GM12878 (cell line): ENCODE results near the gene MRPL33. TPM values are rescaled to one million over a fixed set of nuclear protein-coding genes. Genes with fewer than 3 reads are reported as not detected.

Source experiments
- ATAC-seq: fragments of 200-7000 bp; cut with Tn5 transposase; 3 replicates; pipeline ENCODE4 v1.9.1; 2020; ENCODE audit warnings: mild to moderate bottlenecking, moderate library complexity
- Bru-seq: library from RNA; stranded (reverse); fragments of 400-500 nt; gene quantifications from one replicate; lab custom pipeline; 2021; lab: Mats Ljungman, UMichigan
- BruChase-seq, 2 experiments: library from RNA; stranded (reverse); fragments of 400-500 nt; gene quantifications; one replicate each; lab custom pipeline; 2021; lab: Mats Ljungman, UMichigan
- BruUV-seq: library from RNA; stranded (reverse); fragments of 400-500 nt; replicated peaks from 2 replicates; lab custom pipeline; 2021; lab: Mats Ljungman, UMichigan
- CTCF ChIA-PET: fragments of 300-600 bp; sonication (Branson Sonifier 250); formaldehyde crosslinking; extraction: SDS; loops from one replicate; lab custom pipeline; 2021; ENCODE audit warnings: inconsistent platforms; lab: Yijun Ruan, JAX
- POLR2A ChIA-PET: fragments of 350-600 bp; formaldehyde crosslinking; extraction: SDS; loops from one replicate; lab custom pipeline; 2021; ENCODE audit warnings: inconsistent platforms; lab: Charles Lee
- RAD21 ChIA-PET: fragments of 300-600 bp; sonication (Branson Sonifier 250); formaldehyde crosslinking; loops from one replicate; lab custom pipeline; 2023; ENCODE audit warnings: antibody characterized with exemption; ENCODE audit not compliant: unreplicated experiment; lab: Charles Lee
- SMC1A ChIA-PET: fragments of 300-600 bp; sonication (Branson Sonifier 250); formaldehyde crosslinking; loops from one replicate; lab custom pipeline; 2023; ENCODE audit not compliant: unreplicated experiment, uncharacterized antibody; lab: Charles Lee
- DNase-seq: peaks from one replicate; pipeline ENCODE4 v3.0.0-alpha.2; 2011; ENCODE audit warnings: low read depth, low spot score
- FAIRE-seq: peaks from 3 replicates; lab custom pipeline; 2011; peaks lifted over from hg19 to GRCh38; lab: Jason Lieb, UNC
- H2AFZ ChIP-seq: 2 replicates; pipeline ENCODE4 v1.6.0; 2011; ENCODE audit warnings: low read depth, low read length, control low read depth; ENCODE audit not compliant: control insufficient read depth
- H3K27ac ChIP-seq: 2 replicates; pipeline ENCODE4 v1.5.1; 2011; ENCODE audit warnings: control low read depth; ENCODE audit not compliant: control insufficient read depth, insufficient read depth
- H3K27me3 ChIP-seq, 2 experiments: replicated peaks in 1 of 2; 2 replicates each; pipeline versions ENCODE4 v1.6.0 to v1.6.1; 2011; ENCODE audit warnings: low read length in 1 of 2; ENCODE audit not compliant: control insufficient read depth in 2 of 2, insufficient read depth in 2 of 2
- H3K36me3 ChIP-seq, 2 experiments: 2 replicates each; pipeline ENCODE4 v1.5.1; 2011; ENCODE audit warnings: low read length in 1 of 2; ENCODE audit not compliant: control insufficient read depth in 2 of 2, insufficient read depth in 2 of 2
- H3K4me1 ChIP-seq: 2 replicates; pipeline ENCODE4 v1.6.1; 2011; ENCODE audit warnings: mild to moderate bottlenecking, low read length, moderate library complexity, mixed read lengths; ENCODE audit not compliant: control insufficient read depth, insufficient read depth
- H3K4me2 ChIP-seq: 2 replicates; pipeline ENCODE4 v1.6.0; 2011; ENCODE audit warnings: control low read depth; ENCODE audit not compliant: control insufficient read depth, insufficient read depth
- H3K4me3 ChIP-seq: fragments of 200-600 bp; sonication (generic); 2 replicates; pipeline ENCODE4 v1.5.1; 2016
- H3K79me2 ChIP-seq: 2 replicates; pipeline ENCODE4 v1.6.0; 2011; ENCODE audit warnings: low read length; ENCODE audit not compliant: control insufficient read depth, insufficient read depth
- H3K9ac ChIP-seq: 2 replicates; pipeline ENCODE4 v1.8.0; 2011; ENCODE audit warnings: low read length, control low read depth, mixed read lengths; ENCODE audit not compliant: control insufficient read depth, insufficient read depth
- H3K9me3 ChIP-seq: replicated peaks from 3 replicates; pipeline ENCODE4 v1.5.1; 2011; ENCODE audit warnings: mild to moderate bottlenecking, low read length; ENCODE audit not compliant: control insufficient read depth, insufficient read depth
- H4K20me1 ChIP-seq: 2 replicates; pipeline ENCODE4 v1.6.0; 2011; ENCODE audit not compliant: control insufficient read depth, insufficient read depth
- CBFB ChIP-seq: IDR thresholded peaks from 2 replicates; pipeline ENCODE4 v1.6.1; 2016; ENCODE audit warnings: antibody characterized with exemption, low read depth
- CREB1 ChIP-seq: IDR thresholded peaks from 2 replicates; pipeline ENCODE4 v1.6.1; 2012; ENCODE audit warnings: low read depth, mild to moderate bottlenecking, inconsistent platforms
- EGR1 ChIP-seq, 2 experiments: IDR thresholded peaks; 1 replicate in 1 of 2; 2 replicates in 1 of 2; pipeline ENCODE4 v1.6.1; 2011 to 2012; ENCODE audit warnings: low read depth in 2 of 2, low read length in 2 of 2, borderline replicate concordance in 1 of 2, mild to moderate bottlenecking in 1 of 2, moderate library complexity in 1 of 2
- HDAC6 ChIP-seq: fragments of 200-600 bp; sonication (generic); IDR thresholded peaks from one replicate; pipeline ENCODE4 v1.8.0; 2017; ENCODE audit warnings: antibody characterized with exemption; ENCODE audit not compliant: unreplicated experiment
- KLF5 ChIP-seq: fragments of 450-650 bp; IDR thresholded peaks from 2 replicates; pipeline ENCODE4 v1.6.1; 2014; ENCODE audit warnings: mild to moderate bottlenecking; ENCODE audit not compliant: partially characterized antibody
- NBN ChIP-seq: fragments of 450-650 bp; IDR thresholded peaks from 2 replicates; pipeline ENCODE4 v1.6.1; 2016
- NFXL1 ChIP-seq: fragments of 450-650 bp; IDR thresholded peaks from 2 replicates; pipeline ENCODE4 v1.6.1; 2017; ENCODE audit warnings: antibody characterized with exemption, mild to moderate bottlenecking, borderline replicate concordance
- RFX5 ChIP-seq: IDR thresholded peaks from 2 replicates; pipeline ENCODE4 v1.6.1; 2011; ENCODE audit warnings: low read depth, low read length, improper control_type of control experiment
- SIX5 ChIP-seq: IDR thresholded peaks from 2 replicates; pipeline ENCODE4 v1.6.1; 2011; ENCODE audit warnings: mild to moderate bottlenecking, low read depth, low read length, moderate library complexity; ENCODE audit not compliant: severe bottlenecking
- SMAD5 ChIP-seq: IDR thresholded peaks from 2 replicates; pipeline ENCODE4 v1.6.1; 2016; ENCODE audit warnings: antibody characterized with exemption, low read depth
- SREBF1 ChIP-seq: IDR thresholded peaks from 2 replicates; pipeline ENCODE4 v1.6.1; 2012; ENCODE audit warnings: mild to moderate bottlenecking, low read length
- TCF12 ChIP-seq: IDR thresholded peaks from 2 replicates; pipeline ENCODE4 v1.6.1; 2011; ENCODE audit warnings: low read depth, mild to moderate bottlenecking, low read length
- ZNF207 ChIP-seq: fragments of 450-650 bp; IDR thresholded peaks from 2 replicates; pipeline ENCODE4 v1.6.1; 2014; ENCODE audit warnings: antibody characterized with exemption, mild to moderate bottlenecking, borderline replicate concordance
- whole genome bisulfite sequencing: methylation state at CpG from one replicate; pipeline ENCODE4 v1.1.6; 2016; ENCODE audit warnings: low lambda C conversion rate; ENCODE audit not compliant: insufficient replicate concordance, insufficient coverage; ENCODE audit errors: missing lambda C conversion rate; 5-methylcytosine and 5-hydroxymethylcytosine counted together
- in situ Hi-C: fragments of 300-500 bp; cut with MboI; formaldehyde crosslinking; loops from 9 replicates; pipeline ENCODE4 v1.14.3; 2018; ENCODE audit warnings: mixed read lengths
- intact Hi-C: fragments of 100-400 bp; cut with micrococcal nuclease; formaldehyde crosslinking; loops from one replicate; pipeline ENCODE4 v1.14.2; 2022; ENCODE audit not compliant: unreplicated experiment
- long read RNA-seq, 2 experiments: library from polyadenylated mRNA; unstranded; transcript quantifications; one replicate each; pipeline ENCODE4 v2.0.0, GENCODE V29; 2019 to 2020
- polyA minus RNA-seq, 3 experiments: library from RNA; depleted of rRNA, polyadenylated mRNA; stranded (reverse); fragments of >200 nt; gene quantifications; 2 replicates each; pipeline ENCODE4 v1.2.3, GENCODE V29; 2011
- polyA plus RNA-seq, 11 experiments: library from polyadenylated mRNA; depleted of rRNA in 4 of 11; unstranded in 6 of 11; stranded (reverse) in 5 of 11; fragments of >200 nt; fragmentation: Nextera tagmentation in 4 of 11; fragmentation: Illumina TruSeq in 1 of 11; extraction: Ambion mirVana in 4 of 11; extraction: Trizol in 1 of 11; gene quantifications; 1 replicate in 1 of 11; 2 replicates in 10 of 11; pipeline versions ENCODE4 v1.2.1 to v1.2.3, GENCODE V29; 2011 to 2016; ENCODE audit warnings: inconsistent platforms in 2 of 11, missing spikeins in 2 of 11, low read depth in 1 of 11
- total RNA-seq, 4 experiments: library from RNA; depleted of rRNA in 3 of 4; stranded (reverse); fragments of >200 nt in 3 of 4; fragmentation: Illumina TruSeq in 1 of 4; extraction: Trizol in 1 of 4; gene quantifications; 2 replicates each; pipeline versions ENCODE4 v1.2.1 to v1.2.3, GENCODE V29; 2013 to 2021
- TF ChIP-seq, protein P1 (sequence below): fragments of 450-650 bp; IDR thresholded peaks from 2 replicates; pipeline ENCODE4 v1.6.1; 2016; ENCODE audit warnings: mild to moderate bottlenecking, moderate library complexity, borderline replicate concordance

Gene MRPL33
- total RNA-seq (2013; cell fraction: nucleolus; rRNA removed): 14.3 and 74.8 TPM in 2 replicates
- total RNA-seq (2014; rRNA removed) (73.9 and 86.5 TPM in 2 replicates), total RNA-seq (2014; rRNA removed; fragmentation: Illumina TruSeq; extraction: Trizol) (184 and 189 TPM in 2 replicates), total RNA-seq (2021) (45.5 and 50.1 TPM in 2 replicates), polyA plus RNA-seq (2011; rRNA removed) (83.1 and 135 TPM in 2 replicates), polyA plus RNA-seq (2014; fragmentation: Illumina TruSeq; extraction: Trizol) (135 and 166 TPM in 2 replicates), polyA plus RNA-seq (2014; fragmentation: Nextera tagmentation; extraction: Ambion mirVana) (100 to 1,000 TPM; 291 to 318 TPM), polyA plus RNA-seq (2014; rRNA removed) (83.9 and 125 TPM in 2 replicates), polyA plus RNA-seq (2016; fragmentation: Nextera tagmentation; extraction: Ambion mirVana) (100 to 1,000 TPM; 278 to 281 TPM), polyA minus RNA-seq (2011; rRNA and poly(A)+ RNA removed) (10.4 and 13.6 TPM in 2 replicates), Bru-seq, nascent RNA (percentile 90 among the genes with signal in this experiment), BruChase-seq, experiment 1, labeled RNA remaining after a 6-hour chase (percentile 77 among the genes with signal in this experiment), BruChase-seq, experiment 2, labeled RNA remaining after a 2-hour chase (percentile 80 among the genes with signal in this experiment)
- 65.0 TPM for polyA plus RNA-seq (2011; ENCODE audit: low read depth)
- polyA plus RNA-seq (2011; cell fraction: cytosol; rRNA removed): 20.0 and 31.8 TPM in 2 replicates
- 25.0 and 35.1 TPM in 2 replicates for polyA plus RNA-seq (2011; cell fraction: nucleus; rRNA removed)
- polyA plus RNA-seq (2012): 94.6 and 110 TPM in 2 replicates
- 9.0 and 9.6 TPM in 2 replicates for polyA minus RNA-seq (2011; cell fraction: cytosol; rRNA and poly(A)+ RNA removed)
- polyA minus RNA-seq (2011; cell fraction: nucleus; rRNA and poly(A)+ RNA removed): 11.2 and 23.5 TPM in 2 replicates
- long read RNA-seq, experiment 1, transcript MRPL33-201 (4 exons, 518 nt): major isoform, 9 of 27 reads
- long read RNA-seq, experiment 1, transcript MRPL33-202 (3 exons, 404 nt): minor isoform, 6 of 27 reads
- long read RNA-seq, experiment 1, partial matches to known transcripts: 1 of 27 reads
- long read RNA-seq, experiment 1, other reads (novel, unspliced or antisense): 11 of 27 reads
- long read RNA-seq, experiment 2, transcript MRPL33-202 (3 exons, 404 nt): minor isoform, 17 of 87 reads
- long read RNA-seq, experiment 2, transcript MRPL33-201 (4 exons, 518 nt): major isoform, 44 of 87 reads
- long read RNA-seq, experiment 2, partial matches to known transcripts: 2 of 87 reads
- long read RNA-seq, experiment 2, other reads (novel, unspliced or antisense): 21 of 87 reads

DNA sequence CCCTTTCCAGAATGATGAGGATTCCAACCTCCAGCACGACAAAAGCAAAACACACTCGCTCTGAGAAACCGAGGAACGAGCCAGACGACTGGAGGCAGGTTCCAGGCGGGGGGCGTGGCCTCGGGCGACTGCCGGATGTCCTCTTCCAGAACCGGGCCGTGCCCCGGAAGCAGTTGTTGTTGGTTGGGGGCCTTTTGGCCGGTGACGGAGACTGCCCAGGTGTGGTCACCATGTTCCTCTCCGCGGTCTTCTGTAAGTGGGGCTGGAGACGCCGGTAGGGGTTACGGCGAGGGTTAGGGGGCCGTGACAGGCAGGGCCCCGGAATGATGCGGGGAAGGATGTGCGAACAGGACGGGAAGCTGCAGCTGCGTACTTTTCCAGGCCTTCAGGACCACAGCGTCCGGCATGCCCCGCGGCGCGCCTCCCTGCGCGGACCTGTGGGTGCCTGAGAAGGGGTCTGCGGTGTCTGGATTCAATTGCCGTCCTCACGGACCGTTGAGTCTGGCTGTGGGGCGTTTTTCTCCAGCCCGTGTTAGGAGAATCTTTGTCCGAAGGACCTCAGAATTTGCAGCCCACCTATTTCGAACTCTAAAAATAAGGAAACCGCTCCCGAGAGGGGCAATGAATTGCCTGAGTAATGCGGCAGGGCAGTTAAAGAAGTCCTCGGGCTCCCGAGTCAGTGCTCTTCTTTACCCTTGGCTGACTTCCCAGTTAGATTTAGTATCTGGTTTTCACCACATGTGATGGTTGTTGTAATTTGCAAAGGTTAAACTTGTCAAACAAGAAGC lies at the start of gene MRPL33:
TSS of gene MRPL33 (plus strand) at position 172 of the 788 bp plus-strand sequence. CDS start at position 231, 59 bp downstream.
- DNase-seq (peak; percentile 57), ATAC-seq (peak; percentile 99), FAIRE-seq (peak; percentile 23)
- H4K20me1 ChIP-seq: no peaks in the 10 kb centered on the region
- H2AFZ ChIP-seq: peak within 1 kb of the TSS; percentile 97
- H3K9me3 ChIP-seq: no peaks in the 10 kb centered on the region
- SMC1A ChIA-PET: interaction anchor here (0.6 to 0.8 kb wide), 2 partner anchors 28 to 116 kb away, joined by 3 read pairs; no protein-coding TSS in a partner anchor
- CTCF ChIA-PET: interaction anchor here (1.4 to 2.1 kb wide), 4 partner anchors 10 to 88 kb away, joined by 3 to 7 read pairs (median 4); no protein-coding TSS in a partner anchor
- 2% methylated on average over 47 of the region's 48 CpGs for WGBS
- H3K9ac ChIP-seq: peak within 1 kb of the TSS; percentile 77
- no peaks in the 10 kb centered on the region; a peak in 1 of 4 replicates for H3K27me3 ChIP-seq
- TSS peak; percentile 66 for BruUV-seq
- peak within 1 kb of the TSS; percentile 86 for H3K4me3 ChIP-seq
- H3K27ac ChIP-seq: peak within 1 kb of the TSS; percentile 75
- POLR2A ChIA-PET: interaction anchor here (0.5 kb wide), 1 partner anchor 9 kb away, joined by 3 read pairs; no protein-coding TSS in a partner anchor
- peak within 1 kb of the TSS; percentile 75 for H3K4me2 ChIP-seq
- no peaks in the 10 kb centered on the region for H3K36me3 ChIP-seq
- RAD21 ChIA-PET: interaction anchor here (0.6 to 1.0 kb wide), 2 partner anchors 17 to 59 kb away, joined by 3 to 5 read pairs; no protein-coding TSS in a partner anchor
- in situ Hi-C loops: no loop called here
- intact Hi-C loops: loop anchor here (2.0 kb wide), 1 partner anchor 119 kb away; the partner anchor contains the start of genes BABAM2 and RBKS
- H3K79me2 ChIP-seq: peaks cover 26% of the 10 kb centered on the region
- no peaks in the 10 kb centered on the region for H3K4me1 ChIP-seq
- peak; percentile 20 for TF ChIP-seq KLF5
- TF ChIP-seq TCF12: peak; percentile 27; the same call in 1 of the 2 replicates
- TF ChIP-seq RFX5: 0 out of 2 replicates have a peak, but pooled peaks have one; percentile 27
- peak; percentile 40 for TF ChIP-seq CREB1
- TF ChIP-seq SMAD5: peak; percentile 81
- no peak for TF ChIP-seq NFXL1
- TF ChIP-seq, protein P1, sequence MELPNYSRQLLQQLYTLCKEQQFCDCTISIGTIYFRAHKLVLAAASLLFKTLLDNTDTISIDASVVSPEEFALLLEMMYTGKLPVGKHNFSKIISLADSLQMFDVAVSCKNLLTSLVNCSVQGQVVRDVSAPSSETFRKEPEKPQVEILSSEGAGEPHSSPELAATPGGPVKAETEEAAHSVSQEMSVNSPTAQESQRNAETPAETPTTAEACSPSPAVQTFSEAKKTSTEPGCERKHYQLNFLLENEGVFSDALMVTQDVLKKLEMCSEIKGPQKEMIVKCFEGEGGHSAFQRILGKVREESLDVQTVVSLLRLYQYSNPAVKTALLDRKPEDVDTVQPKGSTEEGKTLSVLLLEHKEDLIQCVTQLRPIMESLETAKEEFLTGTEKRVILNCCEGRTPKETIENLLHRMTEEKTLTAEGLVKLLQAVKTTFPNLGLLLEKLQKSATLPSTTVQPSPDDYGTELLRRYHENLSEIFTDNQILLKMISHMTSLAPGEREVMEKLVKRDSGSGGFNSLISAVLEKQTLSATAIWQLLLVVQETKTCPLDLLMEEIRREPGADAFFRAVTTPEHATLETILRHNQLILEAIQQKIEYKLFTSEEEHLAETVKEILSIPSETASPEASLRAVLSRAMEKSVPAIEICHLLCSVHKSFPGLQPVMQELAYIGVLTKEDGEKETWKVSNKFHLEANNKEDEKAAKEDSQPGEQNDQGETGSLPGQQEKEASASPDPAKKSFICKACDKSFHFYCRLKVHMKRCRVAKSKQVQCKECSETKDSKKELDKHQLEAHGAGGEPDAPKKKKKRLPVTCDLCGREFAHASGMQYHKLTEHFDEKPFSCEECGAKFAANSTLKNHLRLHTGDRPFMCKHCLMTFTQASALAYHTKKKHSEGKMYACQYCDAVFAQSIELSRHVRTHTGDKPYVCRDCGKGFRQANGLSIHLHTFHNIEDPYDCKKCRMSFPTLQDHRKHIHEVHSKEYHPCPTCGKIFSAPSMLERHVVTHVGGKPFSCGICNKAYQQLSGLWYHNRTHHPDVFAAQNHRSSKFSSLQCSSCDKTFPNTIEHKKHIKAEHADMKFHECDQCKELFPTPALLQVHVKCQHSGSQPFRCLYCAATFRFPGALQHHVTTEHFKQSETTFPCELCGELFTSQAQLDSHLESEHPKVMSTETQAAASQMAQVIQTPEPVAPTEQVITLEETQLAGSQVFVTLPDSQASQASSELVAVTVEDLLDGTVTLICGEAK: peak; percentile 98
- 0 out of 2 replicates have a peak, but pooled peaks have one; percentile 75 for TF ChIP-seq ZNF207
- TF ChIP-seq HDAC6: no peak
- TF ChIP-seq CBFB: peak; percentile 78
- peak; percentile 76 for TF ChIP-seq NBN
- TF ChIP-seq SIX5: peak; percentile 48
- peak in 1 of 2 experiments; percentile 52; a peak in 1 of 3 replicates for TF ChIP-seq EGR1 (IDR thresholded peaks at IDR 0.05; ENCODE audit: borderline replicate concordance in 1 of 2, low read depth in 2 of 2, low read length in 2 of 2)
- peak; percentile 81 for TF ChIP-seq SREBF1
